MCF 10A (cell line): ENCODE measurements around the gene POLR2H. TPM values are rescaled to one million over a fixed set of nuclear protein-coding genes. Genes with fewer than 3 reads are reported as not detected.

Experiments used
- BruUV-seq: library from RNA; stranded (reverse); fragments of 400-500 nt; replicated peaks from 2 replicates; lab custom pipeline; 2021; lab: Mats Ljungman, UMichigan
- CTCF ChIA-PET: fragments of 300-600 bp; sonication (Branson Sonifier 250); formaldehyde crosslinking; extraction: SDS; loops from one replicate; lab custom pipeline; 2021; ENCODE audit warnings: antibody characterized with exemption, inconsistent platforms; lab: Yijun Ruan, JAX
- POLR2A ChIA-PET: fragments of 300-600, 350-650 bp; sonication (Branson Sonifier 250); formaldehyde crosslinking; extraction: SDS; loops from one replicate; lab custom pipeline; 2020; ENCODE audit warnings: antibody characterized with exemption, inconsistent platforms; lab: Yijun Ruan, JAX
- DNase-seq: peaks from one replicate; pipeline ENCODE4 v3.0.0-alpha.2; 2018; ENCODE audit not compliant: unreplicated experiment
- H3K27ac Mint-ChIP-seq: one replicate; pipeline ENCODE4 v1.8.0; 2022; ENCODE audit warnings: mild to moderate bottlenecking, low read depth, mixed read lengths; ENCODE audit not compliant: unreplicated experiment
- H3K27me3 Mint-ChIP-seq: one replicate; pipeline ENCODE4 v1.8.0; 2022; ENCODE audit warnings: mixed read lengths; ENCODE audit not compliant: insufficient read depth, unreplicated experiment
- H3K36me3 Mint-ChIP-seq: one replicate; pipeline ENCODE4 v1.8.0; 2022; ENCODE audit warnings: mild to moderate bottlenecking, moderate library complexity, mixed read lengths; ENCODE audit not compliant: insufficient read depth, unreplicated experiment
- H3K4me1 Mint-ChIP-seq: one replicate; pipeline ENCODE4 v1.8.0; 2022; ENCODE audit warnings: mixed read lengths; ENCODE audit not compliant: insufficient read depth, unreplicated experiment
- H3K4me3 Mint-ChIP-seq: one replicate; pipeline ENCODE4 v1.8.0; 2022; ENCODE audit warnings: mild to moderate bottlenecking, moderate library complexity, mixed read lengths; ENCODE audit not compliant: unreplicated experiment
- H3K9me3 Mint-ChIP-seq: one replicate; pipeline ENCODE4 v1.8.0; 2022; ENCODE audit warnings: mixed read lengths; ENCODE audit not compliant: unreplicated experiment
- CTCF ChIP-seq: fragments of 200-600 bp; IDR thresholded peaks from one replicate; pipeline ENCODE4 v1.8.0; 2022; ENCODE audit warnings: antibody characterized with exemption, mild to moderate bottlenecking; ENCODE audit not compliant: unreplicated experiment
- intact Hi-C: fragments of 100-400 bp; cut with micrococcal nuclease; formaldehyde crosslinking; loops from 2 replicates; pipeline ENCODE4 v1.14.1; 2022
- total RNA-seq: library from RNA; stranded (reverse); gene quantifications from 2 replicates; pipeline ENCODE4 v1.2.3, GENCODE V29; 2022

POLR2H gene
- total RNA-seq, 1 experiment from 2014 or later: 91.5 TPM

- POLR2A ChIA-PET: interaction anchor here (0.9 to 4.1 kb wide), 14 partner anchors 9 to 427 kb away, joined by 3 to 18 read pairs (median 6); partner anchors contain the start of genes FAM131A and PSMD2
Measured at GRCh38 chr3:184362668-184363546, 1.4 kb downstream of the POLR2H start.

GRCh38 chr3:184366619-184367289 lies 5.2 kb downstream of the POLR2H start:
- Mint-ChIP-seq H3K9me3 (no peaks in the 10 kb centered on the region), H3K36me3 (peaks cover 77% of the 10 kb centered on the region), H3K4me3 (no peak overlapping the region), H3K27ac (no peak overlapping the region), H3K27me3 (no peaks in the 10 kb centered on the region), H3K4me1 (peaks cover 21% of the 10 kb centered on the region)
- no TSS peak for BruUV-seq
- intact Hi-C loops: no loop called here
- DNase-seq: no peak
- ChIA-PET CTCF (interaction anchor here (0.5 to 2.1 kb wide), 4 partner anchors 23 to 102 kb away, joined by 3 to 6 read pairs (median 4); no protein-coding TSS in a partner anchor), POLR2A (interaction anchor here (0.8 kb wide), 1 partner anchor 433 kb away, joined by 3 read pairs; no protein-coding TSS in a partner anchor)
- TF ChIP-seq CTCF: no peak

More at GRCh38 chr3:184362668-184363546, 1.4 kb downstream of the POLR2H start:
- H3K9me3 Mint-ChIP-seq: no peaks in the 10 kb centered on the region
- H3K27ac Mint-ChIP-seq: peak overlapping the region; percentile 89
- H3K4me3 Mint-ChIP-seq: peak overlapping the region; percentile 93
- intact Hi-C loops: loop anchor here (2.0 kb wide), 1 partner anchor 48 kb away; the partner anchor contains the start of gene EIF4G1
- peaks cover 43% of the 10 kb centered on the region for H3K36me3 Mint-ChIP-seq
- BruUV-seq: no TSS peak
- H3K27me3 Mint-ChIP-seq: no peaks in the 10 kb centered on the region
- peak; percentile 45 for TF ChIP-seq CTCF
- CTCF ChIA-PET: interaction anchor here (0.6 to 3.5 kb wide), 9 partner anchors 8 to 179 kb away, joined by 3 to 12 read pairs (median 4); partner anchors contain the start of gene FAM131A
- peaks cover 27% of the 10 kb centered on the region for H3K4me1 Mint-ChIP-seq
- DNase-seq: peak; percentile 98

- H3K36me3 Mint-ChIP-seq: peaks cover 77% of the 10 kb centered on the region
- no peaks in the 10 kb centered on the region for H3K9me3 Mint-ChIP-seq
- ChIA-PET CTCF (interaction anchor here (0.5 to 1.6 kb wide), 10 partner anchors 13 to 765 kb away, joined by 3 to 9 read pairs (median 4); no protein-coding TSS in a partner anchor), POLR2A (interaction anchor here (1.0 kb wide), 1 partner anchor 48 kb away, joined by 3 read pairs; no protein-coding TSS in a partner anchor)
- intact Hi-C loops: no loop called here
- no peak overlapping the region for H3K4me3 Mint-ChIP-seq
- H3K27ac Mint-ChIP-seq: no peak overlapping the region
- BruUV-seq: no TSS peak
- no peak for DNase-seq
- H3K27me3 Mint-ChIP-seq: no peaks in the 10 kb centered on the region
- peaks cover 23% of the 10 kb centered on the region for H3K4me1 Mint-ChIP-seq
- no peak for TF ChIP-seq CTCF
Measured at GRCh38 chr3:184368116-184368515, 6.6 kb downstream of the POLR2H start.
